Glutamatergic neuron (in vitro differentiated cells): Measurements from ENCODE around the gene RAB31. TPM values are rescaled to one million over a fixed set of nuclear protein-coding genes. Genes with fewer than 3 reads are reported as not detected.

ENCODE experiments used
- DNase-seq: peaks from one replicate; pipeline ENCODE4 v3.0.0; 2022
- H3K27ac Mint-ChIP-seq: one replicate; pipeline ENCODE4 v1.8.0; 2020; ENCODE audit warnings: mild to moderate bottlenecking, mixed read lengths, inconsistent platforms; ENCODE audit not compliant: unreplicated experiment
- H3K27me3 Mint-ChIP-seq: one replicate; pipeline ENCODE4 v1.8.0; 2020; ENCODE audit warnings: mild to moderate bottlenecking, moderate library complexity, mixed read lengths, inconsistent platforms; ENCODE audit not compliant: unreplicated experiment
- H3K36me3 Mint-ChIP-seq: one replicate; pipeline ENCODE4 v1.8.0; 2020; ENCODE audit warnings: mild to moderate bottlenecking, mixed read lengths, inconsistent platforms; ENCODE audit not compliant: unreplicated experiment
- H3K4me1 Mint-ChIP-seq: one replicate; pipeline ENCODE4 v1.8.0; 2020; ENCODE audit warnings: mild to moderate bottlenecking, low read depth, mixed read lengths, inconsistent platforms; ENCODE audit not compliant: unreplicated experiment
- H3K4me3 Mint-ChIP-seq: one replicate; pipeline ENCODE4 v1.8.0; 2020; ENCODE audit warnings: mild to moderate bottlenecking, mixed read lengths, inconsistent platforms; ENCODE audit not compliant: unreplicated experiment
- H3K9me3 Mint-ChIP-seq: one replicate; pipeline ENCODE4 v1.8.0; 2020; ENCODE audit warnings: mild to moderate bottlenecking, moderate library complexity, mixed read lengths, inconsistent platforms; ENCODE audit not compliant: unreplicated experiment
- total RNA-seq: library from RNA; stranded (reverse); fragmentation: NEBNext Ultra II Directional; extraction: Animal tissue kit (Norgen Biotek cat#: 25700); gene quantifications from one replicate; pipeline ENCODE4 v1.2.1, GENCODE V29; 2021; ENCODE audit not compliant: unreplicated experiment
- TF ChIP-seq, protein P1 (sequence below): fragments of 200-600 bp; sonication (generic); IDR thresholded peaks from one replicate; pipeline ENCODE4 v1.5.0; 2021; ENCODE audit not compliant: partially characterized antibody, unreplicated experiment

The RAB31 gene
- total RNA-seq, 1 donor from 2014 or later, result 4.1 TPM

DNA sequence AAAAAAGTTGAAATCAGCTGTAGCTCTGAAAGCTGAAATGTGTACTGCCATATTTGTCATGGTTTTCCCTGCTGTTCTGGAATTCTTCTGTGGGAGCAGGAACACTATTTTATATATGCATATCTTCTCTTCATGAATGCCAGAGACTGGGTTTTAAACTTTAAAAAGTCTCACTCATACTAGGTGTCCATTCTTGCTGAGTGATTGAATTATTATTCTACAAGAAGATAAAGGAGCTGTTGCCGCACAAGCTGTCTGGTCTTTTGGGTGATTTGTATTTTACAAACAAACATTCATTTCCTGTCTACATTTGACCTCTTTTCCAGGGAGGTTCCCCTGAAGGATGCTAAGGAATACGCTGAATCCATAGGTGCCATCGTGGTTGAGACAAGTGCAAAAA, 137.2 kb downstream of the RAB31 start:
- Mint-ChIP-seq H3K27me3 (peaks cover 13% of the 10 kb centered on the region), H3K4me1 (peaks cover 45% of the 10 kb centered on the region), H3K4me3 (no peak overlapping the region), H3K27ac (no peak overlapping the region), H3K36me3 (peaks cover 7% of the 10 kb centered on the region), H3K9me3 (peaks cover 24% of the 10 kb centered on the region)
- TF ChIP-seq, protein P1, sequence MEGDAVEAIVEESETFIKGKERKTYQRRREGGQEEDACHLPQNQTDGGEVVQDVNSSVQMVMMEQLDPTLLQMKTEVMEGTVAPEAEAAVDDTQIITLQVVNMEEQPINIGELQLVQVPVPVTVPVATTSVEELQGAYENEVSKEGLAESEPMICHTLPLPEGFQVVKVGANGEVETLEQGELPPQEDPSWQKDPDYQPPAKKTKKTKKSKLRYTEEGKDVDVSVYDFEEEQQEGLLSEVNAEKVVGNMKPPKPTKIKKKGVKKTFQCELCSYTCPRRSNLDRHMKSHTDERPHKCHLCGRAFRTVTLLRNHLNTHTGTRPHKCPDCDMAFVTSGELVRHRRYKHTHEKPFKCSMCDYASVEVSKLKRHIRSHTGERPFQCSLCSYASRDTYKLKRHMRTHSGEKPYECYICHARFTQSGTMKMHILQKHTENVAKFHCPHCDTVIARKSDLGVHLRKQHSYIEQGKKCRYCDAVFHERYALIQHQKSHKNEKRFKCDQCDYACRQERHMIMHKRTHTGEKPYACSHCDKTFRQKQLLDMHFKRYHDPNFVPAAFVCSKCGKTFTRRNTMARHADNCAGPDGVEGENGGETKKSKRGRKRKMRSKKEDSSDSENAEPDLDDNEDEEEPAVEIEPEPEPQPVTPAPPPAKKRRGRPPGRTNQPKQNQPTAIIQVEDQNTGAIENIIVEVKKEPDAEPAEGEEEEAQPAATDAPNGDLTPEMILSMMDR, result no peak
- no peak for DNase-seq

DNA sequence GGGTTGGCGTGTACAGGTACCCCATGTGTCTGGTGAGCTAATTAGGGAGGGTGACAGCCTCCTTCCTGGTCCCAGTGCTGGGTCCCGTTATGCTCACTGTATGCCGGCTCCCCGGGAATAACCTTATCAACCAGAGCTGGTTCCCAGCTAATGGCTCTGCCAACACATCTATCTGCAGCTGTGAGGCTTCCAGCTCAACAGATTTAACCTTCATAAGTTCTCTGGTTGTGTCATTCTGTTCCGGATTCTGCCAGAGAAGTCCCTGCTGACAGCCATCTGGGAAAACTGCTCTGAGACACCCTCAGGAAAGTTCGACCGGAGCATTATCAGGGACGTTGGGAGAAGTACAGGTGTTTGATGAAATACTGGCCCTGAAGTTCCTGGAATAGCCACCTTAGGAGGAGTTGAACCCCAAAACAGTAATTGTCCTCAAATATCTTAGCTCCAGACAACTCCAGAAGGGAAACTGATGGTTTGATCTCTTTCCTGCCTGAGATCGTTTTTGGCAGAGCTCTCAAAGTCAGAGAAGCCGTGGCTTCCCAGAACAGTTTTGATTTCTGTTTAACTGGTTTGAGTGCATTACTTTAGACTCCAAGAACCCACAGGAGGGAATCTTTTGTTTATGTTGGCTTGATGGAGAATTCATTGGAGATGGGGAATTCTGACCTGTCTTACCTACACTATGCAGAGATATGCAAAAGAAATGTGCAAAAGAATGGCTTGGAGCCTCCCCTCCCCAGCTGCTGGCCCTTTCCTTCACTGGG, 138.2 kb downstream of the RAB31 start:
- TF ChIP-seq, protein P1, result no peak
- Mint-ChIP-seq H3K9me3 (peaks cover 24% of the 10 kb centered on the region), H3K4me3 (no peak overlapping the region), H3K4me1 (peaks cover 47% of the 10 kb centered on the region), H3K27me3 (peaks cover 13% of the 10 kb centered on the region), H3K36me3 (peaks cover 7% of the 10 kb centered on the region), H3K27ac (peak overlapping the region; percentile 88)
- DNase-seq, result no peak

DNA sequence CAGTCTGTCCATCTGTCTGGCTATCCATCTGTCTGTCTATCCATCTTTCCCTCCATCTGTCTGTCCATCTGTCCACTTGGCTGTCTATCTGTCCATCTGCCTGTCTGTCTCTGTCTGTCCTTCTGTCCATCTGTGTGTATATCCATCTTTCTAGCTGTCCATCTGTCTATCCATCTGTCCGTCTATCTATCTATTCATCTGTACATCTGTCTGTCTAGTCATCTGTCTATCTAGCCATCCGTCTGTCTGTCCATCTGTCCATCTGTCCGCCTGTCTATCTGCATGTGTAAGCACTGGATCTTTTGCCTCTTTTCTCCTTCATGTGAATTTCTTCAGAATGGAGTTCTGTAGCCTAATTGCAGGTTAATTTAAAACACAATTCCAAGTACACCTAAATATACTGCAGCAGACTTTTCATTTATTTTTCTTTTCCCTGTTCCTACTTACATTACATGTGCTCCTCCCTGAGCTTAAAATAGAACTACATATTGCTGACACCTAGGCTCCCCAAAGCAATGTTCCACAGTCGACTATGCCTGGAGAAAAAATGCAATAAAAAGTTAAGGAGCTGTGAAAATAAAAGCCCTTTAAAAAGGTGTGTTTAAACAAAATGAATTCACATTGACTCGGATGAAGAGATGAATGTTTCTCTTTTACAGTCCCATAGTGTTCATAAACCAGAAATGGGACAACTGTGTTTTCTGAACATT, 140.2 kb downstream of the RAB31 start:
- Mint-ChIP-seq H3K4me1 (peaks cover 47% of the 10 kb centered on the region), H3K4me3 (peak overlapping the region; percentile 55), H3K9me3 (peaks cover 24% of the 10 kb centered on the region), H3K36me3 (peaks cover 7% of the 10 kb centered on the region), H3K27ac (peak overlapping the region; percentile 97), H3K27me3 (peaks cover 10% of the 10 kb centered on the region)
- TF ChIP-seq, protein P1, result no peak
- peak; percentile 44 for DNase-seq

DNA sequence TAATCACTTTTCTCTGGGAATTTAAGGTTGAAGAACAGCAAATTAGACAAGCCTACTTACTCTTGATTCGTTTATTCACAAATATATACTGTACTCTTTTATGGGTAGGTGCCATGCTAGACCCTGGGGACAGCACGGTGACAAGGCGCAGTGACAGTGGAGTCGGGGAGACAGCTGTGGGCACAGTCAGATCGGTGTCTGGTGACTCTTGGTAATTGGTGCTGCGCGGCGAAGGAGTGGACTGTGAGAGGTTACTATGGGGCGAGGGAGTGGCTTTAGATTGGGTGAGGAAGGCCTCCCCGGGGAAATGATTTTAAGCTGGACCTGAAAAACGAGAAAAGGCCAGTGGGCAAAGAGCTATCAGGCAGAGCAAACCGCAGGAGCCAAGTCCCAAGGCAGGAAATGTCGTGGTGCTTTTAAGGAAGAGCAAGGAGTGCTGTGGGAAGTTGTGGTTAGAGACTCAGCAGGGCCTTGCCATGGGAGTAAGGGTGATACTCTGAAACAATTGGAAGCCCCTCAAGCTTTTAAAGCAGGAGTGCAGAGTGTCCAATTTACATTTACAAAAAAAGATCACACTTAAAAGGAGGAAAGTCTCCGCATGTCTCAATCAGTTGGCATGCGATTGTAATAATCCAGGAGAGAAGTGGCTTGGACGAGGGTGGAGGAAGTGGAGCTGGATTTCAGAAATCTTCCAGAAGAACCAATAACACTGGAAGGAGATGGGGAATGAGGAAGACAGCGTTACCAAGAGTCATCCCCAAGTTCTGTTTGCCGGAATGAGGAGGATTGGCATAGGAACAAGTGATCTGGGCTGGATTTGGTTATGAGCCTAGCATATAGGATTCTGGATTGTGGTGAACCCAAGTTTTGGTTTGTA, 141.5 kb downstream of the RAB31 start:
- H3K36me3 Mint-ChIP-seq, result peaks cover 7% of the 10 kb centered on the region
- peak overlapping the region; percentile 68 for H3K4me3 Mint-ChIP-seq
- H3K27me3 Mint-ChIP-seq, result peaks cover 13% of the 10 kb centered on the region
- H3K27ac Mint-ChIP-seq, result peak overlapping the region; percentile 97
- TF ChIP-seq, protein P1, result no peak
- DNase-seq, result peak; percentile 46
- peaks cover 22% of the 10 kb centered on the region for H3K9me3 Mint-ChIP-seq
- peaks cover 36% of the 10 kb centered on the region for H3K4me1 Mint-ChIP-seq
